Mucosa of descending colon (tissue), 3 donors: Measurements from ENCODE around the gene CNGA3. TPM values are rescaled to one million over a fixed set of nuclear protein-coding genes. Genes with fewer than 3 reads are reported as not detected.
A peak's percentile ranks its signal among the peaks of the same experiment; 100 is the strongest.

Source experiments
- ATAC-seq: fragments of 200-7000 bp; cut with Tn5 transposase; one replicate; pipeline ENCODE4 v1.9.1; 2020; ENCODE audit warnings: mild to moderate bottlenecking, moderate library complexity
- DNase-seq, 3 donors: peaks; one replicate each; pipeline ENCODE4 v3.0.0-alpha.2; 2020
- H3K36me3 ChIP-seq: fragments of 200-600 bp; one replicate; pipeline ENCODE4 v1.8.0; 2021; ENCODE audit warnings: low read depth, mild to moderate bottlenecking
- H3K4me1 ChIP-seq: fragments of 200-600 bp; one replicate; pipeline ENCODE4 v1.8.0; 2021; ENCODE audit warnings: low read depth, mild to moderate bottlenecking
- H3K4me3 ChIP-seq: fragments of 200-600 bp; one replicate; pipeline ENCODE4 v1.8.0; 2021; ENCODE audit warnings: mild to moderate bottlenecking
- H3K9me3 ChIP-seq: fragments of 200-600 bp; one replicate; pipeline ENCODE4 v1.8.0; 2021; ENCODE audit warnings: mild to moderate bottlenecking
- intact Hi-C, 2 donors: fragments of 100-400 bp; cut with DNase I in 1 of 2; cut with micrococcal nuclease in 1 of 2; formaldehyde crosslinking; loops; one replicate each; pipeline versions ENCODE4 v1.11.0 to v1.11.1; 2022; cut with DNase I, micrococcal nuclease
- total RNA-seq, 3 donors: library from RNA; stranded (reverse); fragmentation: NEBNext Ultra II Directional in 2 of 3; extraction: Animal tissue kit (Norgen Biotek cat#: 25700) in 2 of 3; gene quantifications; one replicate each; pipeline versions ENCODE4 v1.2.1 to v1.2.4, GENCODE V29; 2021 to 2023
- TF ChIP-seq, protein P1 (sequence below): fragments of 200-600 bp; IDR thresholded peaks from one replicate; pipeline ENCODE4 v1.8.0; 2022; ENCODE audit warnings: antibody characterized with exemption, mild to moderate bottlenecking
- donor health status: DM: no; HTN: no; CAD: no; lungs with moderate emphysema.
- donor health status: DM: no; HTN: no; CAD: no.
- donor health status: DM: no; HTN: yes; CAD: no.

CNGA3 gene
- total RNA-seq, 3 donors from 2014 or later: 0.20 to 3.4 (median 0.63) TPM

DNA sequence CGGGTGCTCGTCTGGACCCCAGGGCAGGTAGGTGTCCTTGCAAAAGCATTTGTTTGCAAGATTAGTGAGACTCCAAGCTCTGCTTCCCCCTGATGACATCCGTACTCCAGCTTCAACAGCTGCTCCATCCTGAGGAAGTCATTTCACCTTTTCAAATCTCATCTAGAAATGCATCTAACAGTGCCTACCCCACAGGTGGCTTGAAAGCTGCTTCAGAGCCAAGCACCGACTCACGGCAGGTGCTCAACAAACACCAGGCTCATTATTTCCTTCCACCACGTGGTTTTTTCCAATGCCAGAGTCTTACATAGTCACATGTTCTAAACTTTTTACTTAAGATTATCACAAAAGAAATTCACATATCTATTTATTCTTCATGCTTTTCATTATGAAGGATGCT, 31.9 kb downstream of the CNGA3 start:
- intact Hi-C loops: no loop called here
- no peaks in the 10 kb centered on the region for H3K9me3 ChIP-seq
- TF ChIP-seq, protein P1, sequence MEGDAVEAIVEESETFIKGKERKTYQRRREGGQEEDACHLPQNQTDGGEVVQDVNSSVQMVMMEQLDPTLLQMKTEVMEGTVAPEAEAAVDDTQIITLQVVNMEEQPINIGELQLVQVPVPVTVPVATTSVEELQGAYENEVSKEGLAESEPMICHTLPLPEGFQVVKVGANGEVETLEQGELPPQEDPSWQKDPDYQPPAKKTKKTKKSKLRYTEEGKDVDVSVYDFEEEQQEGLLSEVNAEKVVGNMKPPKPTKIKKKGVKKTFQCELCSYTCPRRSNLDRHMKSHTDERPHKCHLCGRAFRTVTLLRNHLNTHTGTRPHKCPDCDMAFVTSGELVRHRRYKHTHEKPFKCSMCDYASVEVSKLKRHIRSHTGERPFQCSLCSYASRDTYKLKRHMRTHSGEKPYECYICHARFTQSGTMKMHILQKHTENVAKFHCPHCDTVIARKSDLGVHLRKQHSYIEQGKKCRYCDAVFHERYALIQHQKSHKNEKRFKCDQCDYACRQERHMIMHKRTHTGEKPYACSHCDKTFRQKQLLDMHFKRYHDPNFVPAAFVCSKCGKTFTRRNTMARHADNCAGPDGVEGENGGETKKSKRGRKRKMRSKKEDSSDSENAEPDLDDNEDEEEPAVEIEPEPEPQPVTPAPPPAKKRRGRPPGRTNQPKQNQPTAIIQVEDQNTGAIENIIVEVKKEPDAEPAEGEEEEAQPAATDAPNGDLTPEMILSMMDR: no peak
- ATAC-seq: no peak
- no peaks in the 10 kb centered on the region for H3K36me3 ChIP-seq
- no peak overlapping the region for H3K4me3 ChIP-seq
- no peaks in the 10 kb centered on the region for H3K4me1 ChIP-seq
- DNase-seq: no peak

GRCh38 chr2:98378901-98379300, 32.6 kb downstream of the CNGA3 start:
- H3K4me3 ChIP-seq: no peak overlapping the region
- peak; percentile 76 for ATAC-seq
- TF ChIP-seq, protein P1: no peak
- H3K4me1 ChIP-seq: no peaks in the 10 kb centered on the region
- peak in 1 of 3 donors; percentile 21 for DNase-seq
- H3K36me3 ChIP-seq: no peaks in the 10 kb centered on the region
- intact Hi-C loops: no loop called here
- no peaks in the 10 kb centered on the region for H3K9me3 ChIP-seq

DNA sequence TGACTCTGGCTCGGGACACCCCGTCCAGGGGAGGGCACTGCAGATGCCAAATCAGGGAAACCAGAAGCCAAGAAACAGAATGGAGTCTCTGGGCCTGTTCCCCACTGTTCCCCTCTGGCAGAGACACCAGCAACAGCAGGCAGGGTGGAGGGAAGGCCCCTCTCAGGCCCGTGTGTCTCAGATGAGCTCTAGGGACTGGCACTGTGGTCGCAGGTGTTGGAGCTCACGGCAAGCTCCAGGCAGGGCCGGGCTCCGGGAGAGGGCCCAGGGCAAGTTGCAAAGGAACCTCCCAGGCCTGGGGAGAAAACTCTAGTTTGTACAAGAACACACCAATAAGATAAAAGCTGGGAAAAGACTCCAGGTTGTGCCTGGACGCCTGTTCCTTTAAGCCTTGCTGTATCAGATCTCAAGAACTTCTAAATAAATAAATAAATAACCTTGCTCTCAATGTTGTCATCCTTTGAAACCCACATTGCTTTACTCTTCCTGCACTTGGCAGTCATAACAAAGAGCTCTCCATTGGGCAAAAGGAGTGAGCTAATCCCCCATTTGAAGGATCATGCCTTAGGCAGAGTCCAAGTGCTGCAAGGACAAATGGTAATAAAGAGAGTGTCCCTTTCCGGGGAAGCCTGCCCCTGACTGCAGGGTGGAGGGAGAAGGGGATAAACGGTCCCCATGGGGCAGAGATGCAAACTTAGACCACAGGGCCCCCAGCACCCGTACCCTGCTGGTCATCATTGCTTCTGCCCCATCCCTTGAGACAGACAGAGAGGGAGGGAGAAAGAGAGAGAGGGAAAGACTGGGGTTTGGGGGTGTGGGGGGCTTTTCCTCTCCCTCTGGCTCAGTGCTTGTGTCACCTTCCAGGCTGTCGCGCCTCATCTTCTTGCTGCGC, 33.3 kb downstream of the CNGA3 start:
- DNase-seq: no peak
- H3K9me3 ChIP-seq: no peaks in the 10 kb centered on the region
- H3K4me3 ChIP-seq: no peak overlapping the region
- TF ChIP-seq, protein P1: no peak
- ATAC-seq: no peak
- intact Hi-C loops: no loop called here
- H3K36me3 ChIP-seq: no peaks in the 10 kb centered on the region
- H3K4me1 ChIP-seq: no peaks in the 10 kb centered on the region

GRCh38 chr2:98380203-98380535, 33.9 kb downstream of the CNGA3 start:
- no peak for DNase-seq
- TF ChIP-seq, protein P1: no peak
- Histone ChIP-seq H3K9me3 (no peaks in the 10 kb centered on the region), H3K36me3 (no peaks in the 10 kb centered on the region), H3K4me3 (no peak overlapping the region), H3K4me1 (no peaks in the 10 kb centered on the region)
- intact Hi-C loops: no loop called here
- no peak for ATAC-seq

- no peaks in the 10 kb centered on the region for H3K9me3 ChIP-seq
- no peaks in the 10 kb centered on the region for H3K4me1 ChIP-seq
- intact Hi-C loops: no loop called here
- no peak for DNase-seq
- TF ChIP-seq, protein P1: no peak
- no peak overlapping the region for H3K4me3 ChIP-seq
- ATAC-seq: no peak
- no peaks in the 10 kb centered on the region for H3K36me3 ChIP-seq
These were observed 35.2 kb downstream of the CNGA3 start for GRCh38 chr2:98381494-98381893.
